Fibroblast of skin of scalp (primary cell): ENCODE measurements around the gene PDZD4.
A peak's percentile ranks its signal among the peaks of the same experiment; 100 is the strongest.

Experiments used
- DNase-seq: peaks from one replicate; pipeline ENCODE4 v3.0.0-alpha.2; 2013

Gene PDZD4

GRCh38 chrX:153812220-153812619, 18.1 kb downstream of the PDZD4 start:
- no peak for DNase-seq

- DNase-seq: no peak
Measured at GRCh38 chrX:153807976-153808375, 22.4 kb downstream of the PDZD4 start.

GRCh38 chrX:153806999-153807575, 23.3 kb downstream of the PDZD4 start:
- no peak for DNase-seq

GRCh38 chrX:153805436-153805835, 24.9 kb downstream of the PDZD4 start:
- no peak for DNase-seq

- DNase-seq: no peak
Measured at GRCh38 chrX:153804621-153805020, 25.7 kb downstream of the PDZD4 start.

- DNase-seq: no peak
Measured at GRCh38 chrX:153804100-153804595, 26.2 kb downstream of the PDZD4 start.

- no peak for DNase-seq
Measured at GRCh38 chrX:153803211-153804099, 26.9 kb downstream of the PDZD4 start.

- DNase-seq: no peak
Measured at GRCh38 chrX:153802513-153803045, 27.8 kb downstream of the PDZD4 start.

GRCh38 chrX:153801669-153802068, 28.7 kb downstream of the PDZD4 start:
- DNase-seq: no peak

- no peak for DNase-seq
Measured at GRCh38 chrX:153800746-153801145, 29.6 kb downstream of the PDZD4 start.

GRCh38 chrX:153800177-153800722, 30.1 kb downstream of the PDZD4 start:
- DNase-seq: no peak

GRCh38 chrX:153799326-153799725, 31.0 kb downstream of the PDZD4 start:
- no peak for DNase-seq

GRCh38 chrX:153797415-153798015, 32.8 kb downstream of the PDZD4 start:
- DNase-seq: no peak

GRCh38 chrX:153794897-153795816, 35.2 kb downstream of the PDZD4 start:
- no peak for DNase-seq

GRCh38 chrX:153794018-153794896, 36.1 kb downstream of the PDZD4 start, which contains the start of the genes IDH3G and SSR4:
IDH3G (minus strand) TSS chrX:153794375; CDS start chrX:153794326, 49 bp downstream.
SSR4 (plus strand) TSS chrX:153794668; CDS start chrX:153794688, 20 bp downstream.
- DNase-seq: peak; percentile 95

GRCh38 chrX:153793291-153793690, 37.1 kb downstream of the PDZD4 start:
- DNase-seq: no peak

GRCh38 chrX:153792368-153792767, 38.0 kb downstream of the PDZD4 start:
- no peak for DNase-seq

GRCh38 chrX:153791104-153791852, 39.1 kb downstream of the PDZD4 start:
- no peak for DNase-seq

- no peak for DNase-seq
Measured at GRCh38 chrX:153789654-153790053, 40.7 kb downstream of the PDZD4 start.

- DNase-seq: no peak
Measured at GRCh38 chrX:153786669-153787068, 43.7 kb downstream of the PDZD4 start.
